GM10266 (cell line): Measurements from ENCODE around the gene ZSCAN5C.
A peak's percentile ranks its signal among the peaks of the same experiment; 100 is the strongest.
"Not testable (repeated sequence)": the region's sequence is repeated elsewhere in the genome, so short reads cannot be mapped to it uniquely, and the experiment has no call there.

Source experiments
- DNase-seq: peaks from one replicate; pipeline ENCODE4 v3.0.0; 2012; ENCODE audit errors: extremely low spot score
- CTCF ChIP-seq: IDR thresholded peaks from 2 replicates; pipeline ENCODE4 v1.5.1; 2012; ENCODE audit warnings: mild to moderate bottlenecking, low read depth; ENCODE audit not compliant: control insufficient read depth, insufficient read depth; ENCODE audit errors: missing control alignments

Gene ZSCAN5C

GRCh38 chr19:56221851-56222250 is 19.8 kb downstream of the ZSCAN5C start:
- TF ChIP-seq CTCF, result no peak
- DNase-seq, result no peak

- DNase-seq, result no peak
- TF ChIP-seq CTCF, result no peak
Measured at GRCh38 chr19:56222901-56223300, 20.8 kb downstream of the ZSCAN5C start.

GRCh38 chr19:56223481-56223880 is 21.4 kb downstream of the ZSCAN5C start:
- DNase-seq, result no peak
- no peak for TF ChIP-seq CTCF

- DNase-seq, result no peak
- TF ChIP-seq CTCF, result no peak
Measured at GRCh38 chr19:56245121-56245740, 43.2 kb downstream of the ZSCAN5C start.

GRCh38 chr19:56245764-56246163 is 43.7 kb downstream of the ZSCAN5C start:
- not testable (repeated sequence) for DNase-seq

- DNase-seq, result not testable (repeated sequence)
Measured at GRCh38 chr19:56248736-56249338, 46.8 kb downstream of the ZSCAN5C start.

- peak; percentile 74 for TF ChIP-seq CTCF
- DNase-seq, result peak; percentile 49
Measured at GRCh38 chr19:56252699-56253422, 50.8 kb downstream of the ZSCAN5C start.

- peak; percentile 40 for DNase-seq
- TF ChIP-seq CTCF, result peak; percentile 35
Measured at GRCh38 chr19:56253737-56254136, 51.7 kb downstream of the ZSCAN5C start.
